OCI-LY7 (cell line): ENCODE results near the gene FAM168B. TPM values are rescaled to one million over a fixed set of nuclear protein-coding genes. Genes with fewer than 3 reads are reported as not detected.

ENCODE experiments used
- BruUV-seq: library from RNA; stranded (reverse); fragments of 400-500 nt; replicated peaks from 2 replicates; lab custom pipeline; 2021; lab: Mats Ljungman, UMichigan
- CTCF ChIA-PET: fragments of 300-600 bp; sonication (Branson Sonifier 250); formaldehyde crosslinking; loops from one replicate; lab custom pipeline; 2022; ENCODE audit warnings: antibody characterized with exemption; ENCODE audit not compliant: unreplicated experiment; lab: Charles Lee
- POLR2A ChIA-PET: fragments of 300-600 bp; sonication (Branson Sonifier 250); formaldehyde crosslinking; loops from one replicate; lab custom pipeline; 2022; ENCODE audit warnings: antibody characterized with exemption; lab: Charles Lee
- DNase-seq: peaks from one replicate; pipeline ENCODE4 v3.0.0-alpha.2; 2015; ENCODE audit warnings: low spot score
- H2AFZ ChIP-seq: fragments of 200-600 bp; sonication (generic), shearing (Covaris generic); 2 replicates; pipeline ENCODE4 v1.6.1; 2014; ENCODE audit warnings: mild to moderate bottlenecking, antibody characterized with exemption, low read length, moderate library complexity
- H3K27ac ChIP-seq: fragments of 200-600 bp; sonication (generic); 2 replicates; pipeline ENCODE4 v1.5.1; 2014; ENCODE audit warnings: mixed run types, low read depth, mild to moderate bottlenecking, moderate library complexity, low read length, inconsistent platforms; ENCODE audit not compliant: poor library complexity, severe bottlenecking
- H3K36me3 ChIP-seq: fragments of 200-600 bp; sonication (generic); 2 replicates; pipeline ENCODE4 v1.6.1; 2014; ENCODE audit warnings: mild to moderate bottlenecking, antibody characterized with exemption, low read length, moderate library complexity, mixed read lengths; ENCODE audit not compliant: insufficient read depth
- H3K4me1 ChIP-seq: fragments of 200-600 bp; sonication (generic); 2 replicates; pipeline ENCODE4 v1.5.1; 2014; ENCODE audit warnings: mild to moderate bottlenecking, low read length; ENCODE audit not compliant: insufficient read depth, poor library complexity, severe bottlenecking
- H3K4me2 ChIP-seq: fragments of 200-600 bp; sonication (generic); 2 replicates; pipeline ENCODE4 v1.6.1; 2014; ENCODE audit warnings: mild to moderate bottlenecking, low read length
- H3K4me3 ChIP-seq: fragments of 200-600 bp; sonication (generic); 2 replicates; pipeline ENCODE4 v1.5.1; 2014; ENCODE audit warnings: mild to moderate bottlenecking, low read depth, low read length; ENCODE audit not compliant: poor library complexity, severe bottlenecking
- H3K79me2 ChIP-seq: fragments of 200-600 bp; sonication (generic); 2 replicates; pipeline ENCODE4 v1.6.1; 2016; ENCODE audit warnings: low read depth, mild to moderate bottlenecking, low read length, moderate library complexity, mixed read lengths; ENCODE audit not compliant: insufficient read depth
- H3K9me2 ChIP-seq: fragments of 200-600 bp; sonication (generic); 2 replicates; pipeline ENCODE4 v1.6.1; 2016; ENCODE audit warnings: mild to moderate bottlenecking, low read length, mixed read lengths; ENCODE audit not compliant: insufficient read depth
- H3K9me3 ChIP-seq: fragments of 200-600 bp; sonication (generic); 2 replicates; pipeline ENCODE4 v1.6.1; 2014; ENCODE audit warnings: mild to moderate bottlenecking, mixed run types, low read length, mixed read lengths
- H4K20me1 ChIP-seq: fragments of 200-600 bp; sonication (generic); 2 replicates; pipeline ENCODE4 v1.6.1; 2014; ENCODE audit warnings: mild to moderate bottlenecking, antibody characterized with exemption, low read length, moderate library complexity, mixed read lengths; ENCODE audit not compliant: insufficient read depth
- EZH2phosphoT487 ChIP-seq: fragments of 200-600 bp; sonication (generic); IDR thresholded peaks from 2 replicates; pipeline ENCODE4 v1.6.1; 2018; ENCODE audit warnings: low read depth, borderline replicate concordance, mild to moderate bottlenecking, mixed run types, antibody characterized with exemption, low read length, moderate library complexity, mixed read lengths
- intact Hi-C: fragments of 100-400 bp; cut with micrococcal nuclease; formaldehyde crosslinking; loops from one replicate; pipeline ENCODE4 v1.10.0; 2022; ENCODE audit not compliant: unreplicated experiment
- total RNA-seq, 2 experiments: library from RNA; depleted of rRNA in 1 of 2; stranded (reverse); fragments of >200 nt in 1 of 2; shearing (Covaris generic) in 1 of 2; gene quantifications; 2 replicates each; pipeline ENCODE4 v1.2.3, GENCODE V29; 2014 to 2022
- TF ChIP-seq, protein P1 (sequence below): fragments of 200-600 bp; sonication (generic); conservative IDR thresholded peaks from 2 replicates; pipeline ENCODE4 v1.5.1; 2014; ENCODE audit warnings: mild to moderate bottlenecking, antibody characterized with exemption, low read length, moderate library complexity, mixed read lengths

Gene FAM168B
- total RNA-seq, 2 experiments from 2014 or later = 53.6 to 85.3 TPM

DNA sequence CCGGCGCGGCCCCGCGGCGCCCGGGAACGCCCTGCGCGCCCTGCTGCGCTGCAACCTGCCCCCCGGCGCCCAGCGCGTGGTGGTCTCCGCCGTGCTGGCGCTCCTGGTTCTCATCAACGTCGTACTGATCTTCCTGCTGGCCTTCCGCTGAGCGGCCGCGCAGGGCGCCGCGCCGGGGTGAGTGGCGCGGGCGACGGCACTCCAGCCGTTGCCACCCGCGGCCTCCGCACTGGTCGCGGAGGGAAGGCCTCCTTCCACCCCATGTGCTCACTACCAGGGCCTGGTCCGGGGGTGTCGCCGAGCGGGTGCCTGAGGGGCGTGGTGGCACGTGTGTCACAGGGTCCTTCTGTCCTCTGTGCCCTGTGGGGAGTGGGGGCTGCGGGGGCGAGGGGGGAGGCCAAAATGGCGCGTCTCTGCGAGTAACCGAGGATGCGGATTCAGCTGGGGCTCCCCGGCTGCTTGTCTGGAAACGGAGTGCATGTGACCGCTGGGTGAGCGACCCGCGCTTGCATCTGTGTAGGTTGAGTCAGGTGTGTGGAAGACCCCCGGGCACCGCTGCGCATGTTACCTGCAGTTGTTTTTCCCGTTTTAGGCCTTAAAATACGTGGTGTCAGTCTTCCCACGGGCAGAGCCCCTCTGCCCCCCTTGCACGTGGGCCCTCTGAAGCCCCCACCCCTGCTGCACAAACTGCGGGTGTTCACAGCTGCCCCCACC lies 58.0 kb downstream of the FAM168B start:
- no TSS peak for BruUV-seq
- intact Hi-C loops = no loop called here
- CTCF ChIA-PET = interaction anchor here (0.5 kb wide), 1 partner anchor 8 kb away, joined by 3 read pairs; no protein-coding TSS in a partner anchor

GRCh38 chr2:131034122-131035051 lies 58.9 kb downstream of the FAM168B start:
- ChIA-PET POLR2A (no interaction called here), CTCF (no interaction called here)
- intact Hi-C loops = no loop called here
- no TSS peak for BruUV-seq
- H3K79me2 ChIP-seq = no peaks in the 10 kb centered on the region
- no peaks in the 10 kb centered on the region for H4K20me1 ChIP-seq
- H3K4me2 ChIP-seq = no peak overlapping the region
- no peak overlapping the region for H3K4me3 ChIP-seq
- H3K27ac ChIP-seq = no peak overlapping the region
- no peaks in the 10 kb centered on the region for H3K36me3 ChIP-seq
- H3K9me3 ChIP-seq = no peaks in the 10 kb centered on the region
- H3K9me2 ChIP-seq = no peaks in the 10 kb centered on the region
- H2AFZ ChIP-seq = no peak overlapping the region
- H3K4me1 ChIP-seq = no peaks in the 10 kb centered on the region
- DNase-seq = no peak
- TF ChIP-seq EZH2phosphoT487 = no peak
- TF ChIP-seq, protein P1, sequence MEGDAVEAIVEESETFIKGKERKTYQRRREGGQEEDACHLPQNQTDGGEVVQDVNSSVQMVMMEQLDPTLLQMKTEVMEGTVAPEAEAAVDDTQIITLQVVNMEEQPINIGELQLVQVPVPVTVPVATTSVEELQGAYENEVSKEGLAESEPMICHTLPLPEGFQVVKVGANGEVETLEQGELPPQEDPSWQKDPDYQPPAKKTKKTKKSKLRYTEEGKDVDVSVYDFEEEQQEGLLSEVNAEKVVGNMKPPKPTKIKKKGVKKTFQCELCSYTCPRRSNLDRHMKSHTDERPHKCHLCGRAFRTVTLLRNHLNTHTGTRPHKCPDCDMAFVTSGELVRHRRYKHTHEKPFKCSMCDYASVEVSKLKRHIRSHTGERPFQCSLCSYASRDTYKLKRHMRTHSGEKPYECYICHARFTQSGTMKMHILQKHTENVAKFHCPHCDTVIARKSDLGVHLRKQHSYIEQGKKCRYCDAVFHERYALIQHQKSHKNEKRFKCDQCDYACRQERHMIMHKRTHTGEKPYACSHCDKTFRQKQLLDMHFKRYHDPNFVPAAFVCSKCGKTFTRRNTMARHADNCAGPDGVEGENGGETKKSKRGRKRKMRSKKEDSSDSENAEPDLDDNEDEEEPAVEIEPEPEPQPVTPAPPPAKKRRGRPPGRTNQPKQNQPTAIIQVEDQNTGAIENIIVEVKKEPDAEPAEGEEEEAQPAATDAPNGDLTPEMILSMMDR = no peak

More for the DNA sequence above, 58.0 kb downstream of the FAM168B start:
- POLR2A ChIA-PET = no interaction called here
- no peak for TF ChIP-seq EZH2phosphoT487
- TF ChIP-seq, protein P1 = no peak
- H3K4me3 ChIP-seq = no peak overlapping the region
- no peak for DNase-seq
- H3K9me3 ChIP-seq = no peaks in the 10 kb centered on the region
- no peak overlapping the region for H3K4me2 ChIP-seq
- no peak overlapping the region for H2AFZ ChIP-seq
- H4K20me1 ChIP-seq = no peaks in the 10 kb centered on the region
- H3K4me1 ChIP-seq = no peaks in the 10 kb centered on the region
- H3K36me3 ChIP-seq = no peaks in the 10 kb centered on the region
- H3K9me2 ChIP-seq = no peaks in the 10 kb centered on the region
- no peak overlapping the region for H3K27ac ChIP-seq
- H3K79me2 ChIP-seq = no peaks in the 10 kb centered on the region
